HL-60/S4 (cell line): ENCODE data around the gene GALNT11.
"Not testable (repeated sequence)": the region's sequence is repeated elsewhere in the genome, so short reads cannot be mapped to it uniquely, and the experiment has no call there.

Experiments
- in situ Hi-C: fragments of 300-500 bp; cut with MboI; formaldehyde crosslinking; loops from 2 replicates; pipeline ENCODE4 v1.14.3; 2022; ENCODE audit warnings: low sequenced_read_pairs

Gene GALNT11

GRCh38 chr7:152027491-152028365 is 2.3 kb downstream of the GALNT11 start:
- in situ Hi-C loops = not testable (repeated sequence)

GRCh38 chr7:152030059-152030458 is 4.6 kb downstream of the GALNT11 start:
- in situ Hi-C loops = not testable (repeated sequence)

- in situ Hi-C loops = not testable (repeated sequence)
Measured at GRCh38 chr7:152030639-152031038, 5.2 kb downstream of the GALNT11 start.

GRCh38 chr7:152035817-152036216 is 10.3 kb downstream of the GALNT11 start:
- in situ Hi-C loops = no loop called here

- in situ Hi-C loops = not testable (repeated sequence)
Measured at GRCh38 chr7:152038410-152038809, 12.9 kb downstream of the GALNT11 start.

GRCh38 chr7:152043086-152043485 is 17.6 kb downstream of the GALNT11 start:
- in situ Hi-C loops = not testable (repeated sequence)

GRCh38 chr7:152044909-152045308 is 19.4 kb downstream of the GALNT11 start:
- in situ Hi-C loops = not testable (repeated sequence)

- in situ Hi-C loops = no loop called here
Measured at GRCh38 chr7:152046531-152046930, 21.1 kb downstream of the GALNT11 start.

GRCh38 chr7:152048051-152048450 is 22.6 kb downstream of the GALNT11 start:
- in situ Hi-C loops = no loop called here

- in situ Hi-C loops = no loop called here
Measured at GRCh38 chr7:152050547-152050971, 25.1 kb downstream of the GALNT11 start.

GRCh38 chr7:152051968-152052367 is 26.5 kb downstream of the GALNT11 start:
- in situ Hi-C loops = no loop called here

- in situ Hi-C loops = no loop called here
Measured at GRCh38 chr7:152052771-152053170, 27.3 kb downstream of the GALNT11 start.

GRCh38 chr7:152054367-152055230 is 29.1 kb downstream of the GALNT11 start:
- in situ Hi-C loops = no loop called here

- in situ Hi-C loops = no loop called here
Measured at GRCh38 chr7:152056621-152057274, 31.3 kb downstream of the GALNT11 start.

- in situ Hi-C loops = no loop called here
Measured at GRCh38 chr7:152059311-152059710, 33.8 kb downstream of the GALNT11 start.

GRCh38 chr7:152061086-152061485 is 35.6 kb downstream of the GALNT11 start:
- in situ Hi-C loops = not testable (repeated sequence)

- in situ Hi-C loops = not testable (repeated sequence)
Measured at GRCh38 chr7:152063192-152063591, 37.7 kb downstream of the GALNT11 start.

GRCh38 chr7:152063821-152064220 is 38.3 kb downstream of the GALNT11 start:
- in situ Hi-C loops = not testable (repeated sequence)

GRCh38 chr7:152065800-152066344 is 40.4 kb downstream of the GALNT11 start:
- in situ Hi-C loops = not testable (repeated sequence)

- in situ Hi-C loops = no loop called here
Measured at GRCh38 chr7:152072421-152072820, 46.9 kb downstream of the GALNT11 start.

- in situ Hi-C loops = no loop called here
Measured at GRCh38 chr7:152073352-152073751, 47.9 kb downstream of the GALNT11 start.
